ENCODE measurements around the gene OLFM2. TPM values are rescaled to one million over a fixed set of nuclear protein-coding genes. Genes with fewer than 3 reads are reported as not detected.

The OLFM2 gene
- total and polyA plus RNA-seq, 10 donors: 1.5 to 4.6 (median 2.5) TPM

GRCh38 chr19:9939301-9939913, 3.1 kb upstream of the OLFM2 start:
- Histone ChIP-seq H3K9me3 (peaks cover 0 to 21% (median 12%) of the 10 kb centered on the region in 8 donors), H3K4me3 (no peak overlapping the region), H3K4me1 (peaks cover 5 to 27% (median 19%) of the 10 kb centered on the region in 6 donors), H3K27ac (no peak overlapping the region), H3K27me3 (replicated peaks in 1 of 7) (peaks cover 3 to 78% (median 31%) of the 10 kb centered on the region in 7 donors), H3K36me3 (no peaks in the 10 kb centered on the region)
- TF ChIP-seq, protein P1, sequence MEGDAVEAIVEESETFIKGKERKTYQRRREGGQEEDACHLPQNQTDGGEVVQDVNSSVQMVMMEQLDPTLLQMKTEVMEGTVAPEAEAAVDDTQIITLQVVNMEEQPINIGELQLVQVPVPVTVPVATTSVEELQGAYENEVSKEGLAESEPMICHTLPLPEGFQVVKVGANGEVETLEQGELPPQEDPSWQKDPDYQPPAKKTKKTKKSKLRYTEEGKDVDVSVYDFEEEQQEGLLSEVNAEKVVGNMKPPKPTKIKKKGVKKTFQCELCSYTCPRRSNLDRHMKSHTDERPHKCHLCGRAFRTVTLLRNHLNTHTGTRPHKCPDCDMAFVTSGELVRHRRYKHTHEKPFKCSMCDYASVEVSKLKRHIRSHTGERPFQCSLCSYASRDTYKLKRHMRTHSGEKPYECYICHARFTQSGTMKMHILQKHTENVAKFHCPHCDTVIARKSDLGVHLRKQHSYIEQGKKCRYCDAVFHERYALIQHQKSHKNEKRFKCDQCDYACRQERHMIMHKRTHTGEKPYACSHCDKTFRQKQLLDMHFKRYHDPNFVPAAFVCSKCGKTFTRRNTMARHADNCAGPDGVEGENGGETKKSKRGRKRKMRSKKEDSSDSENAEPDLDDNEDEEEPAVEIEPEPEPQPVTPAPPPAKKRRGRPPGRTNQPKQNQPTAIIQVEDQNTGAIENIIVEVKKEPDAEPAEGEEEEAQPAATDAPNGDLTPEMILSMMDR (IDR thresholded peaks at IDR 0.05 in 8 of 11, conservative IDR thresholded peaks at IDR 0.05 in 3 of 11): no peak
- TF ChIP-seq POLR2A (IDR thresholded peaks at IDR 0.05): no peak
- TF ChIP-seq POLR2AphosphoS5 (IDR thresholded peaks at IDR 0.05): no peak
- DNase-seq: no peak
- 56 to 68% (median 63%) methylated on average over 3 of the region's 3 CpGs for WGBS, 5 donors
- intact Hi-C loops (cut with DNase I; ENCODE audit: low total_unique reads): no loop called here

DNA sequence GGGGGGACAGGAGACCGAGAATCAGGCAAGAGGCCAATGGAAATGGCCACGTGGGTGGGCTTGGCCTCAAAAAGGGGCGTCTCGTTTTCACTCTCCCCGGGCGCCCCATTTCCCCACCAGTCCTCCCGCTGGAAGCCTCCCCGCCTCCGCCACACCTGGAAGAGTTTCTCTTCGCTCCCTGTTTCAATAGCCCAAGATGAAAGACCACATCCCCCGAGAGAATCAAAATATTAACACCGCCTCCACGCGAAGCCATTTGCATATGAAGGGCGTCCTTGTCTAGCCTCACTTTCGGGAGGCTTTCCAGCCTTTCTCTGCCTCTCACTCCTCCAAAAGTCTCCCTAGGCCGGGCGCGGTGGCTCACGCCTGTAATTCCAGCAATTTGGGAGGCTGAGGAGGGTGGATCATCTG, 691 bp upstream of the OLFM2 start:
- Histone ChIP-seq H3K9me3 (peaks cover 0 to 11% (median 7%) of the 10 kb centered on the region in 8 donors), H3K27ac (no peak overlapping the region), H3K4me3 (peak overlapping the region in 2 of 8 donors; percentile 28 to 62), H3K4me1 (peaks cover 5 to 35% (median 22%) of the 10 kb centered on the region in 6 donors), H3K36me3 (no peaks in the 10 kb centered on the region), H3K27me3 (replicated peaks in 1 of 7) (peaks cover 3 to 80% (median 52%) of the 10 kb centered on the region in 7 donors)
- intact Hi-C loops (cut with DNase I; ENCODE audit: low total_unique reads): no loop called here
- 8 to 15% (median 9%) methylated on average over 20 of the region's 20 CpGs for WGBS, 5 donors
- DNase-seq: no peak
- TF ChIP-seq POLR2AphosphoS5 (IDR thresholded peaks at IDR 0.05): no peak
- no peak for TF ChIP-seq POLR2A (IDR thresholded peaks at IDR 0.05)
- TF ChIP-seq, protein P1 (IDR thresholded peaks at IDR 0.05 in 8 of 11, conservative IDR thresholded peaks at IDR 0.05 in 3 of 11): no peak

GRCh38 chr19:9935506-9936325, 599 bp downstream of the OLFM2 start:
- Histone ChIP-seq H3K36me3 (no peaks in the 10 kb centered on the region), H3K27me3 (replicated peaks in 1 of 7) (peaks cover 3 to 89% (median 57%) of the 10 kb centered on the region in 7 donors)
- DNase-seq: no peak

More at GRCh38 chr19:9935506-9936325, 599 bp downstream of the OLFM2 start:
- intact Hi-C loops (cut with DNase I; ENCODE audit: low total_unique reads): loop anchor here (2.0 kb wide), 1 partner anchor 91 kb away; no protein-coding TSS in a partner anchor
- H3K4me3 ChIP-seq: peak overlapping the region in 6 of 8 donors; percentile 1 to 62 (median 24)
- no peak overlapping the region for H3K27ac ChIP-seq
- TF ChIP-seq POLR2AphosphoS5 (IDR thresholded peaks at IDR 0.05) (no peak), POLR2A (IDR thresholded peaks at IDR 0.05) (no peak)
- TF ChIP-seq, protein P1 (IDR thresholded peaks at IDR 0.05 in 8 of 11, conservative IDR thresholded peaks at IDR 0.05 in 3 of 11): no peak
- WGBS, 5 donors: 2 to 4% (median 2%) methylated on average over 33 to 44 of the region's 44 CpGs
- peaks cover 6 to 40% (median 27%) of the 10 kb centered on the region in 6 donors for H3K4me1 ChIP-seq
- H3K9me3 ChIP-seq: peaks cover 0 to 3% (median 0%) of the 10 kb centered on the region in 8 donors

All from spleen (tissue), 11 donors.